Activated CD4-positive, alpha-beta T cell treated with anti-CD3 and anti-CD28 coated beads, Interleukin-10, Interleukin-2, amounts not matched to agents 100 ng/mL and 50 ng/mL, durations not matched to agents 16 hours and 8 hours (primary cell): ENCODE measurements around the gene YARS1.

ENCODE experiments used
- DNase-seq: peaks from one replicate; pipeline ENCODE4 v3.0.0-alpha.2; 2020

YARS1 gene

DNA sequence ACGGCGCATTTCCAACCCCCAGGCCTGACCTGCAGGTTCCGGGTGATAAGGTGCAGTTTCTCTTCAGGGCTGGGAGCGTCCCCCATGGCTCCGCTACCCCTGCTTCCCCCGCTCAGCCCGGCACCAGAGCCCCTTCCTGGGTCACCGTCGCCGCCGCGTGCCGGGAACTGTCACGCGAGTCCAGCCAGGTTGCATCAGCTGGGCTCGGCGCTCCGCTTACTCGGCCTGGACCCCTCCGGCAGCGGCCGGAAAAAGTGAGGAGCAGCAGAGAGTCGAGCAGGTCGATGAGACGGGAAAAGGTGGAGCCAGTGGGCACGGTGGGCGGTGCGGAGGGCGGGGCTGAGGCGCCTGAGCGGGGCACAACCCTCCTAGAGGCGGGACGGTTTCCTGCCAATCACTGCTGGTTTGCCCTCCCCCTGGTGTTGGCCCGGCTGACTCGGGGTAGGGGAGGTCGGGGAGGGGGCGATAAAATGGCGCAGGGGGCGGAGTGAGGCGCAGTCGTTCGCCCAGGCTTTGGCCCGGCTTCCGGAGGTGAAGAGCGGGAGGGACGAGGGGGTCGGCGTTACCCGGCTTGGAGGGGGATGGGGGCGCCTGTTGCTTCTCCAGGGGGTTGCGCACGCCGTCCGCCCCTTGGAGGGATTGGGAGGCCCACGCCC, at the start of gene YARS1, which contains the start of gene S100PBP:
TSS of gene YARS1 (minus strand) at position 200 of the 656 bp plus-strand sequence. CDS start at position 86, 114 bp downstream.
TSS of gene S100PBP (plus strand) at position 495 of the 656 bp plus-strand sequence. CDS start 8,447 bp downstream, outside the sequence.
- peak; percentile 100 for DNase-seq

DNA sequence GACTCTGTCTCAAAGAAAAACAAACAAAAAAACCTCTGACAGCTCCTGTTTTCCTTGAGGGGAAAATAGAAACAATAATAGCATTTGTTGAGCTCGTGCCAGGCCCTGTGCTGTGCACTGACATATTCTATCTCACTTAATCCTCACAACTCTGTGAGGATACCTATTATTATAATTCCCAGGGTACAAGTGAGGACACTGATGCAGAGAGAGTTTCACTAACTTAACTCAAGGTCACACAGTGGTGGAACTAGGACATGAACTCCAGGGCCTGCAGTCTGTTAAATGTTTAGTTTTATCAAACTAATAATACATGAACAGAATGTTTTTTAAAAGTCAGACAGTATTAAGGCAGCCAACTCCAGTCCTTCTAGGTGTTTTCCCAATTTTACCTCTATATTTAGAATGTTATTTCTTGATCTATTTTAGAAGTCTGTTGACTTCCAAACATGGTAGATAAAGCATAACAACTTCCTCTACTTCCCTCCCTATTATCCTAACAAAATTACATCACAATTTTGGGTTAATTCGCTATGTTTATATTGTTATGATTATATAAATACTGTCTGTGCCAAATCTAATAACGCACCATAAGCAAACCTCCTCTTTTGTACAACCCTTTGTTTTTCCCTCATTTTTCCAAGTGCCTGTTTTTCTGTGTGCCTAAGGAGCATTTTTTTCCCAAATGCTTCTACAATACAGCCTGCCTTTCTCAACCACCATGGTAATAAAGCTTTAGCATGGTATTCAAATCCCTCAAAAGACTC, 48.7 kb upstream of the YARS1 start:
- DNase-seq, result no peak

DNA sequence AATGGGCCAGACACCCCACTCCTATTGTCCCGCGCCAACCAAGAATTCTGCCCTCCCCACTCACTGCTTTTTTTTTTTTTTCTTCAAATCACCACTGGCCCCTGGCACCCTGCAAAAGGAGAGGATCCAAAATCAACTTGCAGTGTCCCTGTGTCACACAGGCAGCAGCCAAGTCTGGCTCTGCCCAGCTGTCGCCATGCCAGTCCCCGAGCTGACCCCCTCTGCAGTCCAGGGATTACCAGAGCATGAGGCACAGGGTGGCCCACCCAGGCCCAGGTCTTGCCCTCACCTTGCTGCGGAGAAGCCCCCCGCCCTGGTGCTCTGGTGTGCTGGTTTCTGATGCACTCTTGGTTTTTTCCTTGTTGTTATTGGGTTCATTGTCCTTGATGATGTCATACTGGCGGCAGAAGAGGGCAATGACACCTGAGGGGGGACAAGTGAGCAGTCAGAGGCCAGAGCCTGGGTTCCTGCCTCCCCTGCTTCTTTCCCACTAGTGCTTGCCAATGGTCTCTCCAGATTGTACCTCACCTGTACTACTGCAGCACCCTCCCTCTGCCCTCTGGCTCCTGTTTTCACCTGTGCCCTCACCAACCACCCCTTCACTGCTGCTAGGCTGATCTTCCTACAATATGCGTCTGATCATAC, 47.3 kb upstream of the YARS1 start:
- no peak for DNase-seq

DNA sequence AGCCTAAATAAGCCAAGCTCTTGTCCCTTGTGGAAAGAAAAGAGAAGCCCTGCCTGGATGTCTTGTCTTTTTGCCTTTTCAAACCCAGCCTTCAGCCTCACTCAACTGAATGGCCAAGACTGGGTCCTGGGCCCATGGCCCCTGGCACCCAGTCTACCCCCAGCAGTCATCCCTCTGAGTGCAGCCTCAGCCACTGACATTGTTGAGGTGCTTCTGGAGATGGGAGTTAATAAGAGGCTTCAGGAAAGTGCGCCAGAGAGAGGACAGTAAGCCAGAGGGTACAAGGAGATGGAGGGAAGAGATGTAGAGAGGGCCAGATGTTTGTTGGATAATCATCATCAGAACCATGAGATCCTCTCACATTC, 46.7 kb upstream of the YARS1 start:
- DNase-seq, result no peak

DNA sequence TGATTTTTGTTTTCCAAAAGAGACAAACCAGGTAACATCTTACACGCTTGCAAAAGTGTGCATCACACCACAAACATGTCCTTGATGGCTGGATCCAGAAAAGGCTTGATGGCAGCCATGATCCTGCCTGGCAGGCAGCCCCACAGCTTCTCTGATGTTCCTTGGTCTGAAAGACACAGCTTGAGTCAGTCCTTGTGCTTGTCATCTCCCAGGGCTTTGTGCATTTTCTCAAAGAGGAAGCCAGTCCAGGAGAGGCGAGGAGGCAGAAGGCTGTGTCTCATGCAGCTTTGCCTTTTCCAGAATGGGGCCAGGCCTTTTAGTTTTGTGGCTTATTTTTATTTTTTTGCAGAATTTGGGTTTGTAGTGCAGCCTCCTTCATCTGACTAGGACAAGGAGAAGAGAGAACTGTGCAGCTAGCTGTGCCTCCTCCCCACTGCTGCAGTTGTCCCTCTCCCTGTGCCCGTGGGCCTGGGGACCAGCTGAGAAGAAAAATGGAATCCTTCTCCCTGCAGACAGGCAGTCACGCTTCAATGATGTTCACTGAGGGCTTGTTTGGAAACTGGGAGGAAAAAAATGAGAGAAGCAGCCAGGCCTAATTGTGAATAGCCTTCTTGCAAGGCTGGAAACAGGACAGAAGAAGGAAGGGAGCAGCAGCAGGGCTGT, 46.2 kb upstream of the YARS1 start:
- no peak for DNase-seq

DNA sequence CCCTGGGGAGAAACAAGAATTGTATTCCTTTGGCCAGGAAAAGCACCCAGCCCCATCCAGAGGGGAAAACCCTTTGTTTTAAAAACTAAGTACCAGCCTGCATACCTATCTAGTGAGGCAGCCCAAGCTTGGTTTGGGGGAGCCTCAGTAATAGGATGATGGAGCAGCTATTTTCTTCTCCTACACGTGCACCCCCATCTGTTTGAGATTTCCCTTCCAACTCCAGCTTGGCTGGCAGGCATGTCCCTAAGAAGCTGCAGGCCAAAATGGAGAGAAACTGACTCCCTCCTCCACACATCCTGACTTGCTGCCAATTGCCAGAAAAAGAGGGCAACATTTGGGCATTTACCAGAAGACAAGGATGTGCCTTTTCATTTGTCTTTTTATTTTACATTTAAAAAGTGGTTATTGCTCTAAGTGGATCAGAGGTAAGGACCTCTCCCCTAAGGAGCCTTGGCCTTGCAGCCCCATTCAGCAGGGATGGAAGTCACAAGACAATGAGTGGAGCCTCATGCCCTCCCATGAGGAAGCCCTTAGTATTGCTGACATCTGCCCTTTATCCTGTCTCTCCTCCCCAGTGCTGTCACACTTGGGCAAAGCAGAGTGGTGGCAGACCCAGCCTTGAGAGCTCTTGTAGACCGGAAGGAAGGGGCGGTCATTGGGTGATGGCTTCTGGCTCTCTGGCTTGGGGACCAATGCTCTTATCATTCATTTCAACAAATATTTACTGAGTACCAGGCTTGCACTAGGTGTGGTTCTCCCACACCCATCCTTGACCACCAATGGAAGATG, 44.9 kb upstream of the YARS1 start:
- no peak for DNase-seq

DNA sequence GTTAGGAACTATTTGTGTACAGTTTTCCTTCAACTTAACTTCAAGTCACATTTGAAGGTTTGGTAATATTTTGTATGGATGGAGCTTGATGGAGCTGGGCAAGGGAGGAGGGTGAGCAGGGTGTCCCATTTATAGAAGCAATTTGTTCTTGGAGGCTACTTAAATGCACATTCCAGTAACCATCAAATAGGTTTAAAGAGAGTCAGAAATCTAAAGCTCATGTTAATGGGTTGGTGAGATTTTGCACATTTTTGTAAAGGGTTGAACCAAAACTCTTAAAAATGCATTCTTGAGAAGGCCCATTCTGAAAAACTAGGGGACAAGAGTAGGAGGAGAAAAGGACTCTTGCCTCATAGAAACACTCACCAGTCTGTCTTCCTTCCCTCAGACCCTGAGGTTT, 43.4 kb upstream of the YARS1 start:
- no peak for DNase-seq

DNA sequence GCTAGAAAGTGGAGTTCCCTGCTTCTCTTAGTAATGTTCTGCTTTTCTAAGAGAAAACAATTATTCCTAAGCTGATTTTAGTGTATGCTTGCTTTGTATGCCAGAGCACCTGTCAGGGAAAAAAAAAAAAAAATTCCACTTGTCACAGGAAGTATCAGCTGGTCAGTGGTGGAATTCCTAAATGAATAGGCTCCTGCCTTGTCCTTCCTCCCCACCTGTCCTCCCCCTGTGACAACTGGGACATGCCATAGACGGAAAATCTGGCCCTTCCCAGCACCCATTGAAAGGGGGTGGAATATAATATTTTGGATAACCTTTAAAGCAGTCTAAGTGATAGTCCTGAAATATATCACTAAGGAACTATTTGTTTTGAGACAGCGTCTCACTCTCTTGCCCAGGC, 42.8 kb upstream of the YARS1 start:
- no peak for DNase-seq

DNA sequence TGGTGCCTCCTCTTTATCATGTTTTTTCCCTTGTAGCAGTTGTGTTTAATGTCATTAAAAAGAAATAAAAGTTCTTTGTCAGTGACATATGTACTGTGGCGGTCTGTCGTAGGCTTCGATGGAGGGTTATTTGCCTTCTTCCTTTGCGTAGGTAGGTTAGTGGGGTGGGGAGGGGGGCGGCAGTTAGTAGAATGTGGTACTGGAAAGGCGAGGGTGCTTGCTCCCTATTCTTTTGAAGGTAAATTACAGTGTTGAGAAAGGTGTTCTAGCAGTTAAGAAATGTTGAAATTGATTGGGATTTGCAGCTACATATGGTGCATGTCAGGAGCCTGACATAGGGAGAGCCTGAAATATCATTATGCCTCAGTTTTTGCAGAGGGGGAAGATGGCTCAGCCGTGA, 41.6 kb upstream of the YARS1 start:
- DNase-seq, result no peak

DNA sequence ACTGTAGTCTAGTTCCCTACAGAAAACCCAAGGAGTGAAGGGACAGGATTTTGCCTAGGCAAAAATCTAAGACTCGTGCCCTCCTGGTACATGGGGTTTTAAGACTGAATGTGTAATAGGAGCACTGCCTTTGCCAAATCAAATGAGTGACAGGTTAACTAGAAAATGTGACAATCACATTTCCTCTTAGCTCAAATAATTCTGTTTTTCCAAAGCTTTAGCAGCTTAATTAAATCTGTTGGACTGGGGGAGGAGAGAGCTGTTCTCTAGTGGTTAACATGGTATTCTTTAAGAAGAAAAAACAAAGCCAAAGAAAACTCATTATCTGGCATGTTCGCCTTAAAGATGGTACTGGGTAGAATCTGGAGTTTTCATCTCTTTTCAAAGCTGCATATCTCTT, 41.0 kb upstream of the YARS1 start:
- no peak for DNase-seq

DNA sequence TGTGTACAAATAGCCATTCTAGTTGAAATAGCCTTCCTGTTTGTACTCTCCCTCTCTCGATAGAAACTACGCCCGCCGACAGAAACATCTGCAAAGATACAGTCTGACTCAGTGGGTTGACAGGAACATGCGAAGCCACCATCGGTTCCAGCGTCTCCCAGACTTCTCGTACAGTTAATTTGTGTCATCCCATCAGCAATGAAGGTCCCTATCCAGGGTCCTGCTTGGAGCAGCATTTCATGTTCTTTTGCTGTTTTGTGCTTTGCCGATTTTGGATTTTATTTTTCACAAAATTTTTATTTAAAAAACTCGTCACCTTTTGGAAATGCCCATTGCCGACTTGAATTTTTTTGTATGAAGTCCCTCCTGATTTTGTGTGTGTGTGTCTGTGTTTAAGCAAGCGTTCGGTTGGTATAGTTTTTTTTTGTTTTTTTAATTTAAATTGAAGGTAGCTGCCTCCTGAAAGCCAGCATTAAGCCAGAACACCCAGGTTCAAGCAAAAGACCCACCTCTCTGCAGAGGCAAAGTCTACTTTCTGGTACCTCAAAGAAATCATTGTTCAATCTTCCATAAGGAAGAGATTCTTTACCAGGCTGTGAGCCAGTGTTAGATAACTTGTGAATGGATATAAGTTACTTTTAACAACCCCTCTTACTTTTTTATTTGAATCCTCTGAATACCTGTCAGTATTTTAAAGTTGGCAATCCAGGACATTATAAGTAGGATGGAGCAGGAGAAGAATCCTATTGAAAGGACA, 38.9 kb upstream of the YARS1 start:
- no peak for DNase-seq

DNA sequence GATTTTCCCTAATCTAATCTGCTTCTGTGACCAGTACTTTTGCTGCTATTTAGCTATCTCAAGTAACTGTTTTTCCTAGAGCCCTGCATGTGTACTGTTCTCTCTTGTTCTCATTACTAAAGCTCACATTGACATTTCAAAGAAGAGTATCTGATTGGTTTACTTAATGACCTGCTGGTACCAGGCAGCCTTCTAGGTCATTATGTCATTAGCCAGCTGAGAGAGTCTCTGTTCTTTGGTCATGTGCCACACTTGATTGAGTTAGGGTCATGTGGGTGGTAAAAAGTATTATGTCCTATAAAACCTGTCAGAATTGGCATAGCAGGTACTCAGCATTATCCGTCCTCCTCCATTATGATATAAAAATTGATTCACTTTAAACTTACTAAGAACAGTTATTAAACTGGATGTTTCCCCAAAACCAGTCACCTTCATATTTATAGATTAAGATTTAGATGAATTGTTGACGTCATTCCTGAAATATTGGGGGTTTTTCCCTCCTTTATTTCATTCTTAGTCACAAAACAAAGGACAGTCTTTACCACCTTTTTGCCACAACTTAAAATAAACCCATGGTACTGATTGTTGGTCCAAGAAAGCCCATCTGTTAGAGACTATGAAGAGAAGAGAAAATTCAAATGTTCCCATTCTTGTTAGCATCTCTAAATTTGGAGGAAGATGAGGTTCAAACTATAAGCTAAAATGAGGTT, 31.4 kb upstream of the YARS1 start:
- no peak for DNase-seq

DNA sequence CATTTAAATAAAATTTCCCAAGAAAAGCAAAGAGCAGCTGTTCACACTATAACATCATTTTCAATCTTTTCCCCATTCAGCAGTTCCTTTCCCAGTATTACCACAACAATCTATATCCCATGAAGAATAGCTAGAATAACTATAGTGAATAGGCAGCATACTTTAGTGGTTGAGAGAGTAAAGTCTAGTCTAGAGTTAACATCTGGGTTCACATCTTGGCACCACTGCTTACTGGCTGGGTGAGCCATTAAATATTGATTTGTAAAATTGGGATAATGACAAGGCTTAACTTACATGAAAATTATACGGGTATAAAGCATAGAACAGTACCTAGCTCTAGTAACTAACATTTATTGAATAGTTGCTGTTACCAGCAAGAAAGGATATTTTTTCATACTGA, 14.7 kb upstream of the YARS1 start:
- no peak for DNase-seq

DNA sequence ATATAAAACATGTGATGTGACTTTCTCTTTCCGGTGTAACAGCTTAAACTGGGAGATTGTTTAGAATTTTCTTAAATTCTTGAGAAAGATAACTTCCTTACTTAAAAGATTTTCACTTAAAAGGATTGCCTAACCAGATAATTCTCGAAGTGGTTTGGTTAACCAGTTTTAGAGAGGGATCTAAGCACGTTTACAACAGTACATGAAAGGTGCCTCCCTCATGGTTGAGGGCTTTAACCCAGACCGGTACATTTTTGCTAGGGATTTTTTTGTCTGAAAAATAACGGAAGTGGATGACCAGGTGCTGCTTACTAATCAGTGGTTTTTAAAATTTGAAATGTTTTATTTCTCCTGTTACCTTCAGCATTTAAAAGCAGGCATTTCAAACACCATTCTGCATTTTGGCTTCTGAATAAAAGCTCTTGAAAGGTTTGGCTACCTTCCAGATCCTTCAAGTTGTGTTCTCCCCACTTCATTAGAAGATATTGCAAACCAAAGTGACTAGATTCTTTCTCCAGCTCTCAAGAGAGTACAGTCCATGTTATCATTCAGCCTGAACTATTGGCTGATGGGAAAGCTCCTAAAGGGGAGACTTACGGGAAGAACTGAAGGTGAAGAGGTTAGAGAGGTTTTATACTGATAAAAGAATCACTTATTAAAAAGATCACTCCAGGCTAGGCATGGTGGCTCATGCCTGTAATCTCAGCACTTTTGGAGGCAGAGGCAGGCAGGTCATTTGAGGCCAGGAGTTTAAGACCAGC, 13.1 kb upstream of the YARS1 start:
- no peak for DNase-seq

DNA sequence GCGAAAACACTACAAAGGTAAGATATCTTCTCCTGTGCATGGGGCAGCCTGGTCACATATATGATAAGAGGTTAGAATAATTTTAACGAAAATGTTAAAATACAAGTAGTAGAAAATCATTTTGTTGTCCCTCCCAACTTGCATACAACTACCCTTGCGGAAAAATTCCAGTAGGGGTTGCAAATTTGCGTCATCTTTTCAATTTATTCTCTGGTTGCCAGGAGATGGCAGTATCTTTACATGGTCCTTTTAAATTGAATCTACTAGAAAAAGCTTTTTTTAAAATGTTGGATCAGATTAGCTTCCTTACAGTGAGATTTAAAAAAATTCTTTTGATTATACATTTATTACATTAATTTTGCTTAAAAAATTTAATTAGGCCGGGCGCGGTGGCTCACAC, 11.2 kb upstream of the YARS1 start:
- no peak for DNase-seq

DNA sequence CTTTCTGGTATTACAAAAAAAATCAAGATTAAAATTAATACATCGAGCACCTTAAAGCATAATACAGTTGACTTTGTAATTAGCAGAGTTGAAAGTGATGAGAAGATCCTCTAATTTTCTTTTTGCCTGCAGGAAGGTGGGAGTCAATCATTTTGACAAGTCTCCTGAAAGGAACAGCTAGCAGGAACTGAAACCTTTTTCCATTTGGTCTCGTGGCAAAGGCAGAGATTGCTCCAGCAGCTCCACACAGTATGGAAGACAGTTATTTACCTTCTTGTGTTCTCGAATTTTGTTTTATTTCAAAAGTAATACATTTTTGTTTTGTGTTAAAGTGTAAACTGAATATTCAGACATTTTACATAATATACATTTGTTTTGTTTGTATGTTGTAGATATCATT, 8.0 kb upstream of the YARS1 start:
- DNase-seq, result no peak

DNA sequence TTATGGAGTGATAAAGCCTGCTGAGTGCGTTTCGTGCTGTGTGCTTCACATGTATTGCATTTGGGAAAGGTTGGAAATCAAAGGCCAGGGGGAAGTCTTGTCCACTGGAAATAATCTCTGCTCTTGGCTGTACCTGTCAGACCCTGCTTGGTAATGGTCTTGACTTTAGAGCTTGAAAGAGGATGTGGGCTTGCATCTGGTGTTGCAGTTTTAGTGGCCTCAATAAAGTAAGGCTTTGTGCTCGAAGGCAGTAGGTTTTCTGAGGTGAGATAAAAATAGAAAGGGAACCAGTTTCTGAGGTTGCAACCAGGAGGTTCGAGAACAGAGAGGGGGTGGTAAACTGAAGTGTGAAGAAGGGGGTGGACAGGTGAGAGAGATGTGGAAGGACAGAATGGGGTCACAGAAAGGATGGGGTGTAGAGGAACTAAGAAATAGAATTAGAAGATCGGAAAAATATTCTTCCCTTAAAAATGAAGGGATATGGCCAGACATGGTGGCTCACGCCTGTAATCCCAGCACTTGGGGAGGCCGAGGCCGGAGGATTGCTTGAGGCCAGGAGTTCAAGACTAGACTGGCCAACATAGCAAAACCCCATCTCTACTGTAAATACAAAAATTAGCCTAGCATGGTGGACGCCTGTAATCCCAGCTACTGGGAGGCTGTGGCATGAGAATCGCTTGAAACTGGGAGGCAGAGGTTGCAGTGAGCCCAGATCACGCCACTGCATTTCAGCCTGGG, 1.8 kb upstream of the YARS1 start:
- DNase-seq, result peak; percentile 75

DNA sequence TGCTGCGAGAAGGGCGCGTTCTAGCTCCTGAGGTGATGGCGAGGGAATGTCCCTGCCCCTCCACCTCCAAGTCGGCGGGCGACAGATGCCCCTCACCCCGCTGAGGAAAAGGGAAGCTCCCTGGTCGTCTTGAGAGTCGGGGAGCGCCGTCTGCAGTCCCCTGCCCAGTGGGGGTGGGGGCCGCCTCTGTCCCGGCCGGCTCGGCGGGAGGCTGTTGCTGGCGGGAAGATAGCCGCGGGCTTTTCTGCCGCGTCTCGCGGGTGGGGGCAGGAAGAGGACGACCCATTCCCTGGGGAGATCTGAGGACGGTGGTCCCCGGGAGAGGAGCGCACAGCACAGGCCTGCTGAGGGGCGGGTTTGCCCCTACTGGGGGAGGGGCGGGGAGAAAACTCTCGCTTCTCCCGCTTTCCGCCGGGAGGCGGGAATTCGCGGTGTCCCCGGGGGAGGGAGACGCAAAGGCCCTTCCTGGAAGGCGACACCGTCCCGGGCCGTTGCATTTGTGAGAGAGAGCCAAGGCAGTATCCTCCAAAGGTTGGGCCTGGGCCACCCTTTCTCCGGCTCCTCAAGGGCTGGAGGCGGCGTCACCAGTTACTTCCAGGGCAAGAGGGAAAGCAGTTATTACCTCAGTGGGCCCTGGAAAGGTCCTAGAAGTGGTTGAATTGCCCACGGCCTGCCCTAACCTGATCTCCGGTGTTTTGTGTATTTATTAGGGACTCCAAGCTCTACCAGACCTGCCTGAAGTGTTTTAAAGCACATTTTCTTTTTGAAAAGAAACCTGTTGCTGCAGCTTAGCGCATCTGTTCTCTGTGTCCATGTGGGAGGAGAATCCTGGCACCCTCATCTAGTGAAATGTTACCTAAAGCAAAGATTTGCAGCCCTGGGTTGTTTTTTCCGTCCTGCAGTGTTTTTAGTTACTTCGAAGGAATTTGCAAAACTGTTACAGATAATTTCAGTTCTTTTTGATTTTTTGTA, 943 bp upstream of the YARS1 start:
- peak; percentile 48 for DNase-seq
